NCI-H2107 treated with DMSO at 0.1 percent for 48 hours (cell line): Measurements from ENCODE around the gene NUP50.

Experiments used
- DNase-seq: peaks from one replicate; lab custom pipeline; 2025; ENCODE audit not compliant: unreplicated experiment; lab: John Stamatoyannopoulos, UW

NUP50 gene

GRCh38 chr22:45163451-45164269 is at the start of gene NUP50:
TSS of gene NUP50 (plus strand) at chr22:45163925. CDS start at chr22:45168178, 4,253 bp downstream.
- DNase-seq, result peak; percentile 83

- no peak for DNase-seq
These were observed 43.3 kb upstream of the NUP50 start for GRCh38 chr22:45120440-45120839.

GRCh38 chr22:45120931-45121330 is 42.8 kb upstream of the NUP50 start:
- no peak for DNase-seq

- no peak for DNase-seq
These were observed 39.4 kb upstream of the NUP50 start for GRCh38 chr22:45124176-45124847.

- DNase-seq, result no peak
These were observed 38.5 kb upstream of the NUP50 start for GRCh38 chr22:45125188-45125587.

- DNase-seq, result no peak
These were observed 35.9 kb upstream of the NUP50 start for GRCh38 chr22:45127866-45128265.

GRCh38 chr22:45129703-45130524 is 33.8 kb upstream of the NUP50 start:
- no peak for DNase-seq

GRCh38 chr22:45130891-45131290 is 32.8 kb upstream of the NUP50 start:
- no peak for DNase-seq

- no peak for DNase-seq
These were observed 32.0 kb upstream of the NUP50 start for GRCh38 chr22:45131749-45132148.

- no peak for DNase-seq
These were observed 29.4 kb upstream of the NUP50 start for GRCh38 chr22:45134313-45134712.

- DNase-seq, result no peak
These were observed 27.1 kb upstream of the NUP50 start for GRCh38 chr22:45136594-45136993.

- no peak for DNase-seq
These were observed 24.0 kb upstream of the NUP50 start for GRCh38 chr22:45139693-45140092.

- DNase-seq, result no peak
These were observed 21.3 kb upstream of the NUP50 start for GRCh38 chr22:45142376-45142775.

- DNase-seq, result no peak
These were observed 18.8 kb upstream of the NUP50 start for GRCh38 chr22:45144916-45145315.

- DNase-seq, result no peak
These were observed 14.1 kb upstream of the NUP50 start for GRCh38 chr22:45149671-45150070.

- DNase-seq, result no peak
These were observed 13.6 kb upstream of the NUP50 start for GRCh38 chr22:45150139-45150538.

- no peak for DNase-seq
These were observed 12.2 kb upstream of the NUP50 start for GRCh38 chr22:45151503-45151902.

GRCh38 chr22:45154383-45154782 is 9.3 kb upstream of the NUP50 start:
- no peak for DNase-seq

GRCh38 chr22:45155050-45155840 is 8.5 kb upstream of the NUP50 start:
- DNase-seq, result no peak

GRCh38 chr22:45157907-45158306 is 5.8 kb upstream of the NUP50 start:
- DNase-seq, result no peak
